Thyroid gland (tissue), 4 donors: ENCODE results near the gene PNLDC1. TPM values are rescaled to one million over a fixed set of nuclear protein-coding genes. Genes with fewer than 3 reads are reported as not detected.
"Not testable (repeated sequence)": the region's sequence is repeated elsewhere in the genome, so short reads cannot be mapped to it uniquely, and the experiment has no call there.

Experiments
- DNase-seq, 2 donors: peaks; one replicate each; pipeline ENCODE4 v3.0.0-alpha.2; 2019
- H3K27ac ChIP-seq, 3 donors: fragments of 200-600 bp; sonication (generic); 1 replicate in 2 of 3; 2 replicates in 1 of 3; pipeline ENCODE4 v1.5.1; 2016 to 2019; ENCODE audit warnings: mild to moderate bottlenecking in 1 of 3, moderate library complexity in 1 of 3
- H3K27me3 ChIP-seq: fragments of 200-600 bp; sonication (generic); one replicate; pipeline ENCODE4 v1.5.1; 2019
- H3K36me3 ChIP-seq, 2 donors: fragments of 200-600 bp; sonication (generic); one replicate each; pipeline ENCODE4 v1.5.1; 2016 to 2019
- H3K4me1 ChIP-seq, 2 donors: fragments of 200-600 bp; sonication (generic); one replicate each; pipeline ENCODE4 v1.5.1; 2017 to 2019
- H3K4me3 ChIP-seq, 3 donors: fragments of 200-600 bp; sonication (generic); replicated peaks in 1 of 3; 1 replicate in 2 of 3; 2 replicates in 1 of 3; pipeline ENCODE4 v1.5.1; 2016; ENCODE audit warnings: mild to moderate bottlenecking in 1 of 3
- H3K9me3 ChIP-seq: fragments of 200-600 bp; sonication (generic); one replicate; pipeline ENCODE4 v1.5.1; 2017
- CTCF ChIP-seq, 6 experiments: fragments of 200-600 bp in 3 of 6; fragments of 450-650 bp in 3 of 6; sonication (generic) in 3 of 6; IDR thresholded peaks; one replicate each; pipeline ENCODE4 v1.5.1; 2016 to 2019; ENCODE audit warnings: antibody characterized with exemption in 6 of 6, mild to moderate bottlenecking in 2 of 6, inconsistent platforms in 1 of 6, moderate library complexity in 1 of 6
- POLR2A ChIP-seq, 2 donors: fragments of 450-650 bp; IDR thresholded peaks; one replicate each; pipeline ENCODE4 v1.6.1; 2017; ENCODE audit warnings: antibody characterized with exemption in 2 of 2, mild to moderate bottlenecking in 2 of 2, moderate library complexity in 1 of 2
- WGBS, 2 donors: methylation state at CpG; one replicate each; pipeline ENCODE4 v1.1.5; 2017; 5-methylcytosine and 5-hydroxymethylcytosine counted together
- intact Hi-C: fragments of 100-400 bp; cut with DNase I; formaldehyde crosslinking; loops from one replicate; pipeline ENCODE4 v1.15.1; 2023
- total RNA-seq, 4 donors: library from RNA; depleted of rRNA; stranded (reverse); fragments of >200 nt; gene quantifications; one replicate each; pipeline ENCODE4 v1.2.3, GENCODE V29; 2016

Gene PNLDC1
- total RNA-seq, 4 donors from 2014 or later = 2.0 TPM; not detected in 3

- peaks cover 24 to 27% of the 10 kb centered on the region in 2 donors for H3K4me1 ChIP-seq
- peak within 1 kb of the TSS; percentile 64 to 81 (median 78) for H3K4me3 ChIP-seq
- H3K27me3 ChIP-seq = no peaks in the 10 kb centered on the region
- peak; percentile 95 to 96 for DNase-seq
- no peaks in the 10 kb centered on the region for H3K9me3 ChIP-seq
- WGBS, 2 donors = 0 to 1% methylated on average over 48 to 54 of the region's 56 CpGs
- H3K27ac ChIP-seq = peak within 1 kb of the TSS; percentile 86 to 99 (median 99)
- intact Hi-C loops = no loop called here
- peaks cover 17 to 29% of the 10 kb centered on the region in 2 donors for H3K36me3 ChIP-seq
- TF ChIP-seq POLR2A (IDR thresholded peaks at IDR 0.05) (peak in 1 of 2 donors; percentile 76), CTCF (IDR thresholded peaks at IDR 0.05) (no peak)
Observed at GRCh38 chr6:159790149-159790955, 9.7 kb upstream of the PNLDC1 start, which contains the start of gene MRPL18. TSS of gene MRPL18 (plus strand) at chr6:159790467. CDS start at chr6:159790588, 121 bp downstream.

GRCh38 chr6:159790956-159791598 is 9.0 kb upstream of the PNLDC1 start:
- peaks cover 24 to 27% of the 10 kb centered on the region in 2 donors for H3K4me1 ChIP-seq
- no peaks in the 10 kb centered on the region for H3K27me3 ChIP-seq
- intact Hi-C loops = no loop called here
- DNase-seq = peak in 1 of 2 donors; percentile 8
- peak overlapping the region; percentile 3 to 78 (median 74) for H3K4me3 ChIP-seq
- TF ChIP-seq CTCF (IDR thresholded peaks at IDR 0.05) (no peak), POLR2A (IDR thresholded peaks at IDR 0.05) (no peak)
- H3K27ac ChIP-seq = peak overlapping the region in 2 of 3 donors; percentile 99
- whole genome bisulfite sequencing, 2 donors = 17 to 18% methylated on average over 18 of the region's 18 CpGs
- H3K9me3 ChIP-seq = no peaks in the 10 kb centered on the region
- H3K36me3 ChIP-seq = peaks cover 10 to 25% of the 10 kb centered on the region in 2 donors

- Histone ChIP-seq H3K4me1 (peaks cover 11 to 17% of the 10 kb centered on the region in 2 donors), H3K36me3 (peaks cover 20 to 27% of the 10 kb centered on the region in 2 donors)
- H3K9me3 ChIP-seq, H3K4me3 ChIP-seq, H3K27me3 ChIP-seq, intact Hi-C loops, H3K27ac ChIP-seq, DNase-seq: not testable (repeated sequence)
- 79 to 85% methylated on average over 8 of the region's 8 CpGs for WGBS, 2 donors
Observed at GRCh38 chr6:159794976-159795375, 5.1 kb upstream of the PNLDC1 start.

- no peak overlapping the region for H3K4me3 ChIP-seq
- peaks cover 0 to 2% of the 10 kb centered on the region in 2 donors for H3K4me1 ChIP-seq
- intact Hi-C loops = no loop called here
- DNase-seq = no peak
- TF ChIP-seq POLR2A (IDR thresholded peaks at IDR 0.05) = no peak
- TF ChIP-seq CTCF (IDR thresholded peaks at IDR 0.05) = no peak
- H3K27ac ChIP-seq = no peak overlapping the region
- WGBS, 2 donors = 0 to 38% methylated on average over 1 of the region's 1 CpG
- H3K27me3 ChIP-seq = no peaks in the 10 kb centered on the region
- peaks cover 20 to 25% of the 10 kb centered on the region in 2 donors for H3K36me3 ChIP-seq
- H3K9me3 ChIP-seq = no peaks in the 10 kb centered on the region
Observed at GRCh38 chr6:159797554-159797953, 2.5 kb upstream of the PNLDC1 start.

GRCh38 chr6:159801935-159802334 is 1.9 kb downstream of the PNLDC1 start:
- Histone ChIP-seq H3K4me3 (no peak overlapping the region), H3K9me3 (no peaks in the 10 kb centered on the region), H3K27me3 (no peaks in the 10 kb centered on the region), H3K4me1 (no peaks in the 10 kb centered on the region), H3K36me3 (peaks cover 16 to 17% of the 10 kb centered on the region in 2 donors), H3K27ac (no peak overlapping the region)
- intact Hi-C loops = no loop called here
- no peak for TF ChIP-seq CTCF (IDR thresholded peaks at IDR 0.05)
- no peak for TF ChIP-seq POLR2A (IDR thresholded peaks at IDR 0.05)
- no peak for DNase-seq
- 93 to 97% methylated on average over 8 of the region's 8 CpGs for whole genome bisulfite sequencing, 2 donors
